Sigmoid colon (tissue), 7 donors: ENCODE data around the gene TTBK2. TPM values are rescaled to one million over a fixed set of nuclear protein-coding genes. Genes with fewer than 3 reads are reported as not detected.

Source experiments
- DNase-seq: peaks from one replicate; pipeline ENCODE4 v3.0.0-alpha.2; 2019
- H3K27ac ChIP-seq, 4 donors: fragments of 200-600 bp; sonication (generic); one replicate each; pipeline ENCODE4 v1.5.1; 2016 to 2019; ENCODE audit warnings: mild to moderate bottlenecking in 1 of 4
- H3K27me3 ChIP-seq, 3 donors: fragments of 200-600 bp; sonication (generic); one replicate each; pipeline ENCODE4 v1.5.1; 2019; ENCODE audit warnings: mild to moderate bottlenecking in 1 of 3
- H3K36me3 ChIP-seq, 4 donors: fragments of 200-600 bp; sonication (generic); one replicate each; pipeline ENCODE4 v1.5.1; 2016 to 2019
- H3K4me1 ChIP-seq, 4 donors: fragments of 200-600 bp; sonication (generic); one replicate each; pipeline ENCODE4 v1.5.1; 2017 to 2019
- H3K4me3 ChIP-seq, 4 donors: fragments of 200-600 bp; sonication (generic); one replicate each; pipeline ENCODE4 v1.5.1; 2017 to 2019; ENCODE audit warnings: mild to moderate bottlenecking in 2 of 4, moderate library complexity in 1 of 4
- H3K9me3 ChIP-seq, 4 donors: fragments of 200-600 bp in 3 of 4; sonication (generic) in 3 of 4; one replicate each; pipeline versions ENCODE4 v1.5.1 to v1.6.1; 2013 to 2019
- CTCF ChIP-seq, 4 experiments: fragments of 450-650 bp in 3 of 4; fragments of 200-600 bp in 1 of 4; IDR thresholded peaks; one replicate each; pipeline ENCODE4 v1.5.1; 2016 to 2019; ENCODE audit warnings: antibody characterized with exemption in 4 of 4, mild to moderate bottlenecking in 3 of 4, moderate library complexity in 2 of 4
- EP300 ChIP-seq, 4 donors: sonication (generic); formaldehyde crosslinking; IDR thresholded peaks; one replicate each; pipeline ENCODE4 v1.6.1; 2017; ENCODE audit warnings: antibody characterized with exemption in 4 of 4
- POLR2A ChIP-seq, 2 donors: fragments of 450-650 bp; IDR thresholded peaks; one replicate each; pipeline ENCODE4 v1.6.1; 2016; ENCODE audit warnings: antibody characterized with exemption in 2 of 2, mild to moderate bottlenecking in 2 of 2, moderate library complexity in 2 of 2
- POLR2AphosphoS5 ChIP-seq, 4 donors: sonication (generic); formaldehyde crosslinking; IDR thresholded peaks; one replicate each; pipeline ENCODE4 v1.6.1; 2017; ENCODE audit warnings: antibody characterized with exemption in 4 of 4
- whole genome bisulfite sequencing, 2 donors: extraction: QIAGEN DNeasy Blood & Tissue Kit; methylation state at CpG; one replicate each; pipeline ENCODE4 v1.1.7; 2013; 5-methylcytosine and 5-hydroxymethylcytosine counted together
- intact Hi-C: fragments of 100-400 bp; cut with DNase I; formaldehyde crosslinking; loops from one replicate; pipeline ENCODE4 v1.15.1; 2023
- polyA plus RNA-seq, 3 donors: library from polyadenylated mRNA; stranded (reverse); fragments of 200-250 nt; gene quantifications; one replicate each; pipeline ENCODE4 v1.2.3, GENCODE V29; 2013
- small RNA-seq, 3 donors: library from RNA; depleted of rRNA; stranded (forward); fragments of <200 nt; gene quantifications; one replicate each; pipeline ENCODE3, GENCODE V24; 2016
- total RNA-seq, 4 donors: library from RNA; depleted of rRNA; stranded (reverse); fragments of >200 nt; gene quantifications; one replicate each; pipeline ENCODE4 v1.1.0, GENCODE V29; 2016
- donor health status: healthy with polysubstance abuse.
- donor health status: Bipolar disorder and iron deficiency.
- donor health status: healthy.

The TTBK2 gene
- total and polyA plus RNA-seq, 7 donors = 1.2 to 24.8 (median 16.8) TPM

- WGBS, 2 donors = 89 to 93% methylated on average over 9 of the region's 9 CpGs
- intact Hi-C loops = no loop called here
Observed at GRCh38 chr15:42691770-42692169, 228.8 kb downstream of the TTBK2 start.

GRCh38 chr15:42691308-42691707 lies 229.3 kb downstream of the TTBK2 start:
- 83 to 85% methylated on average over 4 of the region's 4 CpGs for WGBS, 2 donors
- intact Hi-C loops = no loop called here
- Histone ChIP-seq H3K36me3 (peaks cover 42 to 100% (median 67%) of the 10 kb centered on the region in 4 donors), H3K4me3 (no peak overlapping the region), H3K4me1 (no peaks in the 10 kb centered on the region), H3K9me3 (no peaks in the 10 kb centered on the region), H3K27ac (no peak overlapping the region), H3K27me3 (no peaks in the 10 kb centered on the region)
- no peak for TF ChIP-seq EP300 (IDR thresholded peaks at IDR 0.05)
- no peak for TF ChIP-seq CTCF (IDR thresholded peaks at IDR 0.05)
- TF ChIP-seq POLR2A (IDR thresholded peaks at IDR 0.05) = no peak
- TF ChIP-seq POLR2AphosphoS5 (IDR thresholded peaks at IDR 0.05) = no peak
- no peak for DNase-seq

More at GRCh38 chr15:42691770-42692169, 228.8 kb downstream of the TTBK2 start:
- TF ChIP-seq POLR2AphosphoS5 (IDR thresholded peaks at IDR 0.05) (no peak), POLR2A (IDR thresholded peaks at IDR 0.05) (no peak), CTCF (IDR thresholded peaks at IDR 0.05) (no peak), EP300 (IDR thresholded peaks at IDR 0.05) (no peak)
- no peaks in the 10 kb centered on the region for H3K9me3 ChIP-seq
- no peak overlapping the region for H3K27ac ChIP-seq
- no peaks in the 10 kb centered on the region for H3K4me1 ChIP-seq
- H3K27me3 ChIP-seq = no peaks in the 10 kb centered on the region
- no peak for DNase-seq
- H3K4me3 ChIP-seq = no peak overlapping the region
- peaks cover 40 to 100% (median 66%) of the 10 kb centered on the region in 4 donors for H3K36me3 ChIP-seq

Small RNA genes within 50 kb of the gene (small RNA-seq; reads per million reads assigned to genes)
- gene KRT8P50 = 0 reads per million in 3 donors

Other genes with a start within 250 kb of the TTBK2 start
- gene CDAN1, start 183.7 kb downstream of the TTBK2 start, total RNA-seq = 10 to 100 TPM in 1 of 4 donors, 1 to 10 TPM in 3; 7.6 to 11.4 (median 9.8) TPM
- gene CDAN1, start 183.7 kb downstream of the TTBK2 start, polyA plus RNA-seq = 1 to 10 TPM; 1.2 to 8.0 (median 3.0) TPM
- 10 to 100 TPM; 35.3 to 44.7 (median 41.9) TPM for gene UBR1, start 185.3 kb upstream of the TTBK2 start, total RNA-seq
- gene UBR1, start 185.3 kb upstream of the TTBK2 start, polyA plus RNA-seq = 1 to 10 TPM; 2.4 to 9.4 (median 3.7) TPM
- gene TMEM62, start 212.8 kb upstream of the TTBK2 start, total RNA-seq = 10 to 100 TPM; 26.6 to 35.2 (median 33.2) TPM
- 10 to 100 TPM; 10.2 to 27.4 (median 10.8) TPM for gene TMEM62, start 212.8 kb upstream of the TTBK2 start, polyA plus RNA-seq